Measurements from ENCODE around the gene INSM1.

The INSM1 gene

DNA sequence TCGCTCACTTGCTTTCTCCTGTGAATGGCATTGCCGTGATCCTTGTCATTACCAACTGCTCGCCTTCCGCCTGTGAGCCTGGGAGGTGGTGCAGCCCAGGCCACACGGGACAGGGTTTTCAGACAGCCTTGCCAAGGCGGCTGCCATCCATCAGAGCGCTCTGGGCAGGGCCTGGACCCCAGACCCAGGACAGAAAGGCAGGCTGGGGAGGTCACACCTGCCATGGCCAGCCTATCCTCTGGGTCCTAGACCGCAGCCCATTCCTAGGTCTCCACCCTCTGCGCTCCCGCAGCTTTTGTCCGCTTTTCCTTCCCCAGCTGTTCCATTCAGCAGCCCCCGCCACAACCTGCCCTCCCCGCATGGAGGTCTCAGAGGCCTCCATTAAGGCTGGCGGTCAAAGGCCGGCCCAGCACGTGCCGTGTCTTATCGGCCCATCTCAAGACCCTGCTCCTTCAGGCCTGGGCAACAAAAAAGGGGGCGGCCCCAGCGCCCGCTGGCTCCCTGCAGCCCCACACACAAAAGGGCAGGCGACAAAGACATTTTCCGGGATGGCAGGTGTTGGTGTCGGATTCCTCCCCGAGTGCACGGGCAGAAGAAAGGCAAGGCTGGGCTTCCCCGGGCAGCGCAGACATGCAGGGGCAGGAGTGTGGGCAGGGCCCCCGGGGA is 28.1 kb downstream of the INSM1 start:
- DNase-seq, result no peak

DNA sequence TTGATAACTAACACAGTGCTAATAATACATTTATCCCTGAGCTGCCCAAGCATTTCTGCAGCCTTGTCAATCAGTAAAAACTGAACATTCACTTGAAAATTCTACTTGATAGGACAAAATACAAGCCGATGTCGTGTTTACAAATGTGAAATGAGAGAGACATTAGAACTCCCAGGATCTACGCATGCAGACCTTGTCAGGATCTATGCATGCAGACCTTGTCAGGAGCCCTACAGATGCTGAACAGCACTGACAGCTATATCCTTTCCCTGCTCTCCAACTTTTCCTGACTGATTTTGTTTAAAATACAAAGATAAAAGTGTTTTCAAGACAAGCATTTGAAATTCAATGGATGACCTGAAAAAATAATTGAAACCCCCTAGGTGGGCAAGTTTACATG is 28.9 kb downstream of the INSM1 start:
- no peak for DNase-seq

DNA sequence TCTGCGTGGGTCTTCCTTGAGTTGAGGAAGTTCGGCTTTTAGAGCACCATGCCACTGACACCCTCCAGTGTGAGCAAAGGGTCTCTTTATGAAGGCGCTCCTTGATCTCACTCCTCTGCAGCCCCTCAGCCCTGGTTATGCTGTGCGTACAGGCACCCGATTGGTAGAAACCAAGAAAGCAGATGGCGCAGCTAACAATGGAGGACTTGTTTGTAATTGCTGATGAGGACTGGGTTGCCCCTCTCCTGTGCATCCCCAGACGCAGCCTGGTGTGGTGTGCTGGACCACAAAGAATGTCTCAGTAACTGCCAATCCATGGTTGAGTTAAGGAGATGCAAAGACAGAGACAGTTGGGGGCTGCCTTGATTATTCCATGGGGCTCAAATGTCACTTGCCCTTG is 30.2 kb downstream of the INSM1 start:
- no peak for DNase-seq

DNA sequence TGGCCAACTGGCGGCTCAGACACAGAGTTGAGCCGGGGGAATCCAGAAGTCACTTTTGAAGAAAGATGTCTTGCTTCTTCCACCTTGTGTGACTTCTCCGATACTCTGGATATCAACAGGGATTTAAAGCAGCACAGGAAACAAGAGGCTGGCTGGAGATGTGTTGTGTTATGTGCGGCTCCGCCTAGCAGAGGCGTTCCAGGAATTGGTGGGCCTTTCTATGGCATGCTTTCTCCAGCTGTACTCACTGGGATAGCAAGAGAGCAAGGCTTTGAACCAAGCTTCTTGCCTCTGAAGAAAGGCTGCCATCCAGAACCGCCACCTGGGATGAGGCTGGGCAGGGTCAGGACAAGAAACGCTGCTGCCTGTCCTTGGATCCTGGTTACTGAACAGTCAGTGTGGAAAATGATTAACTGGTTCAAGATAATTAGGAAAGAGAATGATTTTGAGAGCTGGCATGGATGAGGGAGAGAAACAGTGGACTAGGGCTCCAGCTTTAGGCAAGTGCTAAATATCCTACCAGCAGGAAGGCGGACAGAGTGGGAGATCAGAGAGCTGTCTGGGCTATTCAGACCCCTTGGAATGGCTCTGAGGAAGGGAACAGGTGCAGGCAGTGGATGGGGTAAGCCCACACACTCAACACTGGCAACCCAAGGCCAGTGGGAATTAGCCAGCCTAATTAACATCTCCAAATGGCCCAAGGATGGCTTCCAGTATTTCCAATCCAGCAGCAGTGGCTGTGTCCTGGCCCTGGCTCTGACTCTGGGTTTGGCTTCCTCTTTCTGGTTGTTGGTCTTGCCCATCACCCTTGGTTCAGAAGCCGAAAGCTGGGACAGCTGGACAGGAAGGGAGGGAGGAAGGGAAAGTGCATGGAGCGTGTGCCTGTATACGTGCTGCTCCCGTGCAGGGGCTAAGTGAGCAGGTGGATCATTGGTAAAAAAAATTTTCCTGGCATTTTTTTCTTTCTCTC is 31.9 kb downstream of the INSM1 start:
- DNase-seq, result no peak

DNA sequence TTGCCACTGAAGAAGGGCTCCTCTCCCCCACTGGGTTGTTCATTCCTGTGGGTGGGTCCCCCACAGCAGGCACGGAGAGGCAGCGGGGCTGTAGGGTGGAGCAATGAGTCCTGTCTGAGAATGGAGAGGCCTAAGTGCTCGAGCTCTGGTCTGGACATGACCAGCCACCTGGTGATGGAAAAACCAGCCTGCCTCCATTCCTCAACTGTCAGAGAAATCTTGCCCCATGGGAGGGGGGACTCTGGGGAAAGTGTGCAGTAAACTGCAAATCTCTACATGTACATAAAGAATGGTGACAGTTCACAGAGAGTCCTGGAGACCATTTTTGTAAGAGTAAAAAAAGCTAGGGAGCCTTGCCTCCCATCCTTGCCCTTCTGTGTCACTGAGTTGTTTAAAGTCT is 34.1 kb downstream of the INSM1 start:
- no peak for DNase-seq

DNA sequence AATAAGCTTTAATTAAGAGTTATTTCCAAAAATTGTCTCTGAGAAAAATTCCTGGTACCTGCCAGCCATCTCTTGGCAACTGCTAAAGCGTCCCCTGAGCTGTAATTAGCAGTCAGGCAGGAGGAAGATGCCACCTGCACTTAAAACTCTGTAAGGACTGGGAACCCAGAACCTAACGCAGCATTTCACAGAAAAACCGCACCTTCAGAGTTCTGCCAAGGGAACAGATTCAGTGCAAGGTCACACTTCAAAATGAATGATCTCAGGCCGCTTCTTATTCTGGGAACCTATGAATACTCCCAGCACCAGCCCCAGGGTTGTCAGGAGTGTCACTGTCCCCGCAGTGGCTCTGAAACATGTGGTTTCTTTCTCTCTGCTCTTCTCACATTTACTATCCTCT is 36.7 kb downstream of the INSM1 start:
- DNase-seq, result no peak

DNA sequence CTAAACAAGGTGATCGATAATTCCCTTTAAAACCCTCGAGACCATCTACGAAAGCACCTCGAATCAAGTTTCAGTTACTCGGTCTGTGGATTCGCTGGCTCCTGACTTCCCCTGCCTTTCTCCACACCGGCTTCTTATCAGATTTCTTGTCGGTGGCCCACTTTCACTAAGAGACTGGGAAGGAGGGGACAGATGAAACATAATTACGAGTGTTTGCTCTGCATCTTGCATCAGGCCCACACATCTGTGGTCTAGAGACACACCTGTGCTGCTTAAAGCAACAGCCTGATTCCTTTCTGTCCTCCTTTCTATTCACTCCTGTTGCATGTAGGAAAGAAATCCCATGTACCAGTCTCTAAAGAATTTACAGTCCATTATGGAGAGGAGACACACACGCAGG is 37.7 kb downstream of the INSM1 start:
- no peak for DNase-seq

DNA sequence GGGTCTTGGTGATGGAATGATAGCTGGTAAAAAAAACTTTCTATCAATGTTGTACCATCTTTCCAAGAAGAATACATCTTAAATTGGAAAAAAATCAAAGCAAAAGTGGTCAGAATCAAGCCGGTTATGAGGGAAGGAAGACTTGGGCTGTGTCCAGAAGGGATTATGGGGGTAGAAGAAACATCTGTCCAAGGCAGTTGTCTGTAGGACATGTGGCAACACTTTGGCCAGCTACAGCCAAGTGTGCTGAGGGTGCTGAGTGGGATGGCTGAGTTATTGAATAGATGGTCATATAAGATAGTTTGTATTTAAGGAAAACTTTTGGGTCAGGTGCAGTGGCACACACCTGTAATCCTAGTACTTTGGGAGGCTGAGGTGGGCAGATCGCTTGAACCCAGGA is 38.4 kb downstream of the INSM1 start:
- no peak for DNase-seq

DNA sequence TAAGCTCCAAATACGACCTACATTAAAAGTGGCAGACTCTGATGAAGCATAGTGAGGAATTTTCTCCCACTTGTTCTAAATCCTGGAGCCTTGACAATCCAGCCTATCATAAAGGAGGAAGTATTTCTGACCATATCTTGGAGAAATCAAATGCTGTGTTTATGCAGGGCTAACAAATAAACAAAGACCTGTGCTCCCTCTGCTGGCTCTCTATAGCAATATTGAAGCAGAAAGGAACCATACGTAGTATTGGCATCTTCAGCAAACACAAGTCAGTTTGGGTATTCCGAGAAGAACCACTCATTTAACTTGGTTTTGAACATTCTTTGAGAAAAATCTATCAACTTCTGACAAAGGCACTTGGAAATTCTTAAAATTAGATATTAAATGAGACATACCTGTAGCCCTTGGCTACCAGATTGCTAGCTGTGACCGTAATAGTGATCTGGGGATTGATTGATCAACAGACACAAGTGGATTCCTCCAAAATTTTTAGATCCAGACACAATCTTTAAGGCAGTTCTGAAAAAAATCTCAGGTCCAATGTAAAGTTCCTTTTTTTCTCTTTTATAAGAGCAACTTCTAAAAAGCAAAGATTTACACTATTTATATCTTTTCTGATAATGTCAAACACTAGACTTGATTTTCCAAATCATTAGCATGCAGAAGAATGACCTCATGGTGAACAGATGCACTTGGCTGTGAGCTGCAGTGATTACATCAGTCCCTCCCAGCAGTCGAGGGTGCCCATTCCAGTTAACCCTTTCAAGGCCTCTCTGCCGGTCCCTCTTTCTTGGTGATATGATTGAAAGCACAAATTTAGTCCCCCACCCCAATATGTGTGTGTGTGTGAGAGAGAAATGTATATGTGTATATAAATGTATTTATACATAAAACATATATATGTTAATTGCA is 40.2 kb downstream of the INSM1 start:
- DNase-seq, result no peak

DNA sequence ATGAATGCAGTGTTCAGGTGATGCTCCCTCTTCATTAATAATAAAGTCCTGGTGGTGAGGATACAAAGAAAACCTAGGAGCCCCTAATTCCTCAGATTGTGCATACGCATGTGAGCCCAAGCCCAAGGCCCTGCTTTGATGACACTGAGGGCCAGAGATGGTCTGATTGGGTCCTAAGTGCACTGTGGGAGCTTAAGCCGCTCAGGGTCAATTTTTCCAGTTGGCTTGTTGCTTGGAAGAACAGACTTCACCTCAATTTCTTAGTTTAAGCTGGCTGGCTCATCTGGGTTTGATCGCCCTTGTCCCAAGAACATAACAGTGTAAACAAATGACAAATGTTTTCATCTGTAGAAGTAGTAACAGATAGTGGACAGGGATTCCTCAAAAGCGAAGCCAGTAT is 41.4 kb downstream of the INSM1 start:
- DNase-seq, result no peak

DNA sequence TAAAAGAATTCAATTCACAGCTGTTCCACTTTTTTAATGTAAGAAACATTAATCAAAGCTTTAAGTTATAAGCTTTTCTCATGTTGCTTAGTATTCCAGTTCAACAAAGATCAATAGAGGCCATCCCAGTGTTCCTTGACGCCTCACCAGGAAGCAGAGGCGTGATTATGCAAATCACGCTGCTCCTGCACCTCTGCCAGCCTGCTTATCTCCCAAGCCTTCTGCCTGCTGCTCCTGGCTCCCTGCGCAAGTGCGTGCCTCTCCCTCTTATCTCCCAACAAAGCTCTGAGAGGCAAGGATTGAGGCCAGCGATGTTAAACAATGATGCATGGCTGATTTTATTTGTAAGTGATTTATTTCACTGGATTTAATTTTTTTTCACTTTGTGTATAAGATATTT is 42.8 kb downstream of the INSM1 start:
- no peak for DNase-seq

DNA sequence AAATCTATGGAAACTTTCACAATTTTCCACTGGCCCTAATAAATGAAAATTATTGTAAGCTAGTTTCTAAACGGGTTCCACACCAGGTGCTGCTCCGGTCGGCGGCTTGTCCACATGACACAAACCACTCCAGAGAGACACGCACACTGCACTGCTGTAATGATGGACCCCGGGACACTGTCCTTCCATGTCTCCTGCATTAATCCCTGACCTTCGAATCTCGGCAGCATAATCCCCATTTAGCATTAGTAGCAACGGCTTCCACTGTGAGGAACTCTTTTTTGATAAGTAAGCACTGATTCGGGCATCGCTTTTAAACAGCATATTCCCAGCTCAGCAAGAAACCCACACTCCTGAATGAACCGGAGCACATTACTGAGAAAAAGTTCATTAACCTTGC is 43.5 kb downstream of the INSM1 start:
- DNase-seq, result no peak

DNA sequence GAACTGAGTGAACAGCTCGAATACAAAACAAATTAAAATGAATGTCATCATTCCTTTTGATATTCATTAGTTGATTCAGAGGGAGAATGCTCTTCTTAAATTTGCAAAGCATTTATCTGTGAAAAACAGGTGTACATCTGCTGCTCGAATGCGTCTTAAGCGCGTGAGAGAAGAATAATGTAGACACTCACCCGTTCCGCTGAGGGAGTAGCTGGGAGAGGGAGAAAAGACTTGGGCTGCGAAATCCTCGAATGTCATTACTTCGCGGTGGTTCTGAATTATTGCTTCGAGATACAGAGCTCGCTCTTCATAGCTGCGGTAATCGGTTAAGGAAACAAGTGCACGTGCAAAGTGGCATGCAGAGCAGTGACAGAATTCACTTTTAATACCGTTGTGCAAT is 43.9 kb downstream of the INSM1 start:
- no peak for DNase-seq

DNA sequence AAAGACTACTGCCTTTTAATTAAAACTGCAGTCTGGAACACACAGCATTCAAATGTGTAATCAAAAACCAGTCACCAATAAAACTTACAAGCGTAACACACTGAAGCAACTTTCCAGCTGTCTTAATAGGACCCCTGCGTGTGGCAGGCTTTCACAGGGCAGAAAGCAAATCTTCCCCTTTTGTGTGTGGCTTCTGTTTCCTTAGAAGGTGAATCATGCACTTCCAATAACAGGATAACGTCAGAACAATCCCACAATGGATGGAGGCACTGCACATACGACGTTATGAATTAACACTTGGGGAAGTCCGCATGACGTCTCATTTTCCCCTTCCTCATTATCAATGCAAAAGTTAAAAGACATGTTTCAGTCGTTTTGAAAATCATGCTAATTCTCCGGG is 44.8 kb downstream of the INSM1 start:
- DNase-seq, result peak; percentile 11 to 36

DNA sequence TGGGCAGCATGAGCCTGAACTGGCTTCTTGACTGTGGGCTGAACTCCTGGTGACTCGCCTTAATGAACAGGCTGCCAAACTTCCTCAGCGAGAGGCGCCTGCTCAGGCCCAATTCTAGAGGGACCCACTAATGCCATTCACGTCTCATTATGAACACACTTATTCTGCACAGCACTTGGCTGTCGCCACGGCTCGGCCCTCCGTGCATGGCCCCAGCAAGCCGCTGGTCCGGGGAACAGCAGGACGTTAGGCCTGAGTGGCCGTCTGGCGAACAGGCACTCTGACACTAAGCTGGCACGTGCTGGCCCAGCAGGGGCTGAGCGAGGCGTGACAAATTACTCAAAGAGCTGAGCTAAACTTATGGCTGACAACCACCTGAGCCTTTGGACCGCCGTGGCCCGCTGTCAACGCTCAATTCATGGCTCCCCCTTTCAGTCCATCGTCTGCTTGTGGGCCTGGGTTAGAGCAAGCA is 45.9 kb downstream of the INSM1 start:
- DNase-seq, result no peak

DNA sequence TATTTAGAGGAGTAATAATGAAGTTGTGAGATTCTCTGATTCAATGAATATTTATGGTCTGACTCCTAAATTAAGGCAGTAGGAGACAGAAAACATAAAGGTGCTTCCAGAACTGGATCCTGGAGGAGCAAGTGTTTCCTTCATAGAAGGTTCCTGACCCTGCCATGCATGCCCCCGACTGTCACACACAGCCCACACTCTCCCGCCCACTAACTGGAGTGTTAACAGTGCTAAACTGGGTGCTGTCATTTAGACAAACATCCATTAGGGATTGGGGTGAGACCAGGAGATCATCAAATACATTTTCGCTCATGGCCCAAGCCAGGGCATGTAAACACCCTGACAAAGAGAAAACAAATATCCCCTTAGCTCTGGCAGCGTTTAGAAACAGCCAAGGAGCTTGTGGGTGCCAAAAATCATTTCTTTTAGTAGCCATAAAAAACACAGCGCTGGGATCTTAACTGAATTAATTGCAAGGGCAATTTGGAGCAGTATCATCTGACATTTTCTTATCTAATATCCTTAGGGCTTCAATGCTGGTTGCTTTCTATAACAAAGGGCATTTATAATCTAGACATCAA is 46.8 kb downstream of the INSM1 start:
- DNase-seq, result no peak

DNA sequence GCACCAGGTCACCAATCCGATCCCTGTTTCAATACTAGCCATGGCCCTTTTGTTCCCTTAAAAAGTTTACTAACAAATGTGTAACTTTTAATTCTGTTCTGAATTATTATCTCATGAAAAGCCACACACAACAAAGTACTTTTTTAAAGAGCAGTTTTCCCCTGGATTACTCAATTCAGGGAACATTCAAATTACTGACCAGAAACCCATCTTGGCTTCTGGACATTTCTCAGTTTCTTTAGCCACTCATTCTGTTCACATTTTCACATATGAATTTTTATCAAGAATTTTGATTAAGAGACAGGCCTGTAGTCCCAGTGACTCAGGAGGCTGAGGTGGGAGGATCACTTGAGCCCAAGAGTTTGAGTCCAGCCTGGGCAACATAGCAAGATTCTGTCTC is 47.4 kb downstream of the INSM1 start:
- no peak for DNase-seq

DNA sequence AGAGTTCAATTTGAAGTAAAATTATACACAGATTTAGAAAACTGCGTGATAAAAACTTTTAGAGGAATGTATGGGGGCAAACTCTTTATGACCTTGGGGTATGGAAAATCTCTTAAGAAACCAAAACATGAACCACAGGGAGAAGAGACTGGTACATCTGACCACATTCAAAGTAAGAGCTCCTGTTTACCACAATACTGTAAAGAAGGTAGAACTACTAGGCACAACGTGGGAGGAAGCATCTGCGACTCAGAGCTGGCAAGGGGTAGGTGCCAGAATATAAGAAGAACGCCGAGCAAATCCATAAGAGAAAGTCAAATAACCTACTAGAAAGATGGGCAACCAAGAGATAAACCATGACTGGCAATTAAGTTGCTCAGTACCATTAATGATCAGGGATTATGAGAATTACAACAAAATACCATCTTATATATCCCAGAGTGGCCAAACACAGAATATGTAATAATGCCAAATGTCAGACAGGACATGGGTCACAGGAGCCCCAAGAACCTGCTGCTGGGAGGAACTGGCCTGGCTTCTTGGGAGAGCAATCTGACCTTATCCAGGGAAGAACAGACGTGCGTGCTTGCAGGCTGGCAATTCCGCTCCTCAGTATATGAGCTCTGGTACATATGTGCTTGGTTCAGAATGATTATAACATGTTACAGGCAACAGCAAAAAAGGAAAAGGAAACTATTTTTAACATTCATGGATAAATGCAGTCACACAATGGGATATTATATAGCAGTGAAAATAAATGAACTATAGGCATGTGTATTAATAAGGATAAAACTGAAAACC is 50.2 kb downstream of the INSM1 start:
- DNase-seq, result no peak
